ENCODE measurements around the gene RAB28. TPM values are rescaled to one million over a fixed set of nuclear protein-coding genes. Genes with fewer than 3 reads are reported as not detected.

The RAB28 gene
- total RNA-seq, 2 experiments from 2014 or later: 23.0 to 30.8 TPM

GRCh38 chr4:13523105-13523477, 39.0 kb upstream of the RAB28 start:
- H3K36me3 ChIP-seq (ENCODE audit: insufficient read depth, low read length): no peaks in the 10 kb centered on the region
- H3K27ac ChIP-seq (ENCODE audit: low read depth, low read length, poor library complexity, severe bottlenecking): no peak overlapping the region
- no peaks in the 10 kb centered on the region for H3K79me2 ChIP-seq (ENCODE audit: insufficient read depth, low read depth, low read length)
- no peaks in the 10 kb centered on the region for H4K20me1 ChIP-seq (ENCODE audit: insufficient read depth, low read length)
- no peak for TF ChIP-seq EZH2phosphoT487 (IDR thresholded peaks at IDR 0.05; ENCODE audit: borderline replicate concordance, low read depth, low read length)
- no peak for TF ChIP-seq CTCF (conservative IDR thresholded peaks at IDR 0.05; ENCODE audit: low read length)
- ChIA-PET CTCF (ENCODE audit: unreplicated experiment) (no interaction called here), POLR2A (no interaction called here)
- no peak overlapping the region for H3K4me2 ChIP-seq (ENCODE audit: low read length)
- intact Hi-C loops (cut with micrococcal nuclease; ENCODE audit: unreplicated experiment): no loop called here
- H3K4me1 ChIP-seq (ENCODE audit: insufficient read depth, low read length, poor library complexity, severe bottlenecking): peaks cover 2% of the 10 kb centered on the region
- BruUV-seq (replicated peaks): no TSS peak
- H2AFZ ChIP-seq (ENCODE audit: low read length): no peak overlapping the region
- no peak for DNase-seq (ENCODE audit: low spot score)
- H3K9me3 ChIP-seq (ENCODE audit: low read length): no peaks in the 10 kb centered on the region
- no peak overlapping the region for H3K4me3 ChIP-seq (ENCODE audit: low read depth, low read length, poor library complexity, severe bottlenecking)
- H3K9me2 ChIP-seq (ENCODE audit: insufficient read depth, low read length): no peaks in the 10 kb centered on the region

GRCh38 chr4:13522282-13523104, 38.4 kb upstream of the RAB28 start:
- Histone ChIP-seq H4K20me1 (ENCODE audit: insufficient read depth, low read length) (no peaks in the 10 kb centered on the region), H3K79me2 (ENCODE audit: insufficient read depth, low read depth, low read length) (no peaks in the 10 kb centered on the region), H3K9me3 (ENCODE audit: low read length) (no peaks in the 10 kb centered on the region), H3K27ac (ENCODE audit: low read depth, low read length, poor library complexity, severe bottlenecking) (no peak overlapping the region), H3K4me2 (ENCODE audit: low read length) (no peak overlapping the region), H3K4me3 (ENCODE audit: low read depth, low read length, poor library complexity, severe bottlenecking) (no peak overlapping the region), H2AFZ (ENCODE audit: low read length) (no peak overlapping the region), H3K4me1 (ENCODE audit: insufficient read depth, low read length, poor library complexity, severe bottlenecking) (no peaks in the 10 kb centered on the region), H3K9me2 (ENCODE audit: insufficient read depth, low read length) (no peaks in the 10 kb centered on the region), H3K36me3 (ENCODE audit: insufficient read depth, low read length) (no peaks in the 10 kb centered on the region)
- DNase-seq (ENCODE audit: low spot score): no peak
- ChIA-PET POLR2A (no interaction called here), CTCF (ENCODE audit: unreplicated experiment) (no interaction called here)
- intact Hi-C loops (cut with micrococcal nuclease; ENCODE audit: unreplicated experiment): no loop called here
- no peak for TF ChIP-seq CTCF (conservative IDR thresholded peaks at IDR 0.05; ENCODE audit: low read length)
- no peak for TF ChIP-seq EZH2phosphoT487 (IDR thresholded peaks at IDR 0.05; ENCODE audit: borderline replicate concordance, low read depth, low read length)
- no TSS peak for BruUV-seq (replicated peaks)

GRCh38 chr4:13521047-13521446, 36.9 kb upstream of the RAB28 start:
- Histone ChIP-seq H3K79me2 (ENCODE audit: insufficient read depth, low read depth, low read length) (no peaks in the 10 kb centered on the region), H3K27ac (ENCODE audit: low read depth, low read length, poor library complexity, severe bottlenecking) (no peak overlapping the region), H3K4me3 (ENCODE audit: low read depth, low read length, poor library complexity, severe bottlenecking) (no peak overlapping the region), H3K9me2 (ENCODE audit: insufficient read depth, low read length) (no peaks in the 10 kb centered on the region), H4K20me1 (ENCODE audit: insufficient read depth, low read length) (no peaks in the 10 kb centered on the region), H3K4me1 (ENCODE audit: insufficient read depth, low read length, poor library complexity, severe bottlenecking) (no peaks in the 10 kb centered on the region), H3K4me2 (ENCODE audit: low read length) (no peak overlapping the region), H3K36me3 (ENCODE audit: insufficient read depth, low read length) (no peaks in the 10 kb centered on the region), H2AFZ (ENCODE audit: low read length) (no peak overlapping the region), H3K9me3 (ENCODE audit: low read length) (no peaks in the 10 kb centered on the region)
- BruUV-seq (replicated peaks): no TSS peak
- TF ChIP-seq CTCF (conservative IDR thresholded peaks at IDR 0.05; ENCODE audit: low read length) (no peak), EZH2phosphoT487 (IDR thresholded peaks at IDR 0.05; ENCODE audit: borderline replicate concordance, low read depth, low read length) (no peak)
- ChIA-PET POLR2A (interaction anchor here (0.6 kb wide), 1 partner anchor 1853 kb away, joined by 3 read pairs; no protein-coding TSS in a partner anchor), CTCF (ENCODE audit: unreplicated experiment) (no interaction called here)
- DNase-seq (ENCODE audit: low spot score): no peak
- intact Hi-C loops (cut with micrococcal nuclease; ENCODE audit: unreplicated experiment): no loop called here
